ENCODE measurements around the gene GPSM1.

GRCh38 chr9:136371533-136371880 is 44.2 kb downstream of the GPSM1 start:
- TF ChIP-seq CTCF (IDR thresholded peaks at IDR 0.05) (no peak), ZFX (IDR thresholded peaks at IDR 0.05; ENCODE audit: borderline replicate concordance) (no peak)

Data from 22Rv1 (cell line).